Ovary (tissue), 9 donors: Measurements from ENCODE around the gene SF3A2. TPM values are rescaled to one million over a fixed set of nuclear protein-coding genes. Genes with fewer than 3 reads are reported as not detected.

ENCODE experiments used
- DNase-seq, 5 donors: peaks; one replicate each; pipeline ENCODE4 v3.0.0-alpha.2; 2019 to 2020
- H3K27ac ChIP-seq, 2 donors: fragments of 200-600 bp; one replicate each; pipeline versions ENCODE4 v1.5.1 to v1.8.0; 2019 to 2022
- H3K27me3 ChIP-seq: fragments of 200-600 bp; one replicate; pipeline ENCODE4 v1.8.0; 2022
- H3K36me3 ChIP-seq: fragments of 200-600 bp; sonication (generic); one replicate; pipeline ENCODE4 v1.5.1; 2019
- H3K4me1 ChIP-seq: one replicate; pipeline ENCODE4 v1.8.1; 2013; ENCODE audit warnings: mild to moderate bottlenecking, moderate library complexity; ENCODE audit not compliant: insufficient read depth
- H3K4me3 ChIP-seq: fragments of 200-600 bp; sonication (generic); one replicate; pipeline ENCODE4 v1.5.1; 2017
- H3K9me3 ChIP-seq, 2 donors: fragments of 200-600 bp in 1 of 2; sonication (generic) in 1 of 2; one replicate each; pipeline versions ENCODE4 v1.5.1 to v1.8.1; 2013 to 2019; ENCODE audit warnings: mild to moderate bottlenecking in 1 of 2, moderate library complexity in 1 of 2
- EP300 ChIP-seq: sonication (generic); formaldehyde crosslinking; IDR thresholded peaks from one replicate; pipeline ENCODE4 v1.6.1; 2017; ENCODE audit warnings: antibody characterized with exemption
- POLR2A ChIP-seq: fragments of 450-650 bp; IDR thresholded peaks from one replicate; pipeline ENCODE4 v1.6.1; 2017; ENCODE audit warnings: antibody characterized with exemption, mild to moderate bottlenecking, moderate library complexity
- WGBS, 3 donors: extraction: QIAGEN DNeasy Blood & Tissue Kit in 1 of 3; methylation state at CpG; one replicate each; pipeline versions ENCODE4 v1.1.5 to v1.1.7; 2013 to 2017; 5-methylcytosine and 5-hydroxymethylcytosine counted together
- intact Hi-C, 4 donors: fragments of 100-400 bp; cut with DNase I; formaldehyde crosslinking; loops; one replicate each; pipeline versions ENCODE4 v1.11.0 to v1.15.1; 2022 to 2023
- polyA plus RNA-seq, 2 donors: library from polyadenylated mRNA; stranded (reverse); fragments of 200-250 nt in 1 of 2; fragments of 350-450 nt in 1 of 2; fragmentation: Illumina TruSeq in 1 of 2; extraction: RNeasy Lipid Tissue Mini Kit (QIAGEN cat#74804) in 1 of 2; gene quantifications; one replicate each; pipeline ENCODE4 v1.2.3, GENCODE V29; 2013 to 2014
- total RNA-seq, 7 donors: library from RNA; depleted of rRNA in 2 of 7; stranded (reverse); fragments of >200 nt in 2 of 7; fragmentation: NEBNext Ultra II Directional in 3 of 7; extraction: Animal tissue kit (Norgen Biotek cat#: 25700) in 3 of 7; gene quantifications; one replicate each; pipeline versions ENCODE4 v1.1.0 to v1.2.4, GENCODE V29; 2016 to 2023
- TF ChIP-seq, protein P1 (sequence below), 3 donors: fragments of 450-650 bp in 2 of 3; fragments of 200-600 bp in 1 of 3; IDR thresholded peaks; one replicate each; pipeline versions ENCODE4 v1.5.1 to v1.8.0; 2016 to 2022; ENCODE audit warnings: antibody characterized with exemption in 3 of 3, mild to moderate bottlenecking in 1 of 3
- donor health status: DM: no; HTN: no; CAD: no; lungs with moderate emphysema.
- donor health status: DM: no; HTN: no; CAD: no.
- donor health status: Bipolar disorder and iron deficiency.
- donor health status: DM: yes; HTN: yes; CAD: no.
- donor health status: DM: no; HTN: no; CAD: no.
- donor health status: DM: yes; HTN: yes; CAD: no.

Gene SF3A2
- total and polyA plus RNA-seq, 9 donors: 13.7 to 137 (median 89.8) TPM

DNA sequence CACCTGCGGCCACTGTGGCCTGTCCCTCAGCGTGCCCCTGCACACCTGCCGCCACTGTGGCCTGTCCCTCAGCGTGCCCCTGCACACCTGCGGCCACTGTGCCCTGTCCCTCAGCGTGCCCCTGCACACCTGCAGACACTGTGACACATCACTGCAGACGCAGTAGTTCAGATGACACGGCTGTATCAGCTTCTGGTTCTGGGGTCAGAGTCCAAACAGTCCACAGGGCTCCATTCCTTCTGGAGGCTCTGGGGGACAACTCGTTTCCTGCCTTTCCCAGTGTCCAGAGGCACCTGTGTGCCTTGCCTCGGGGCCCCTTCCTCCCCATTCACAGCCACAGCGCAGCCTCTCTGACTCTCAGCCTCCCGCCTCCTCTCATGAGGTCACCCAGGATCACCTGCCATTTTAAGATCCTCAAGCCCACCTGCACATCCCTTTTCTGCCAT is 5.5 kb downstream of the SF3A2 start:
- intact Hi-C loops: loop anchor here in 1 of 4 donors (10.0 kb wide), 1 partner anchor 373 kb away; no protein-coding TSS in a partner anchor
- WGBS, 3 donors: 85 to 89% (median 88%) methylated on average over 12 of the region's 12 CpGs
- H3K9me3 ChIP-seq: no peaks in the 10 kb centered on the region
- H3K27me3 ChIP-seq: no peaks in the 10 kb centered on the region
- no peak for DNase-seq
- H3K36me3 ChIP-seq: no peaks in the 10 kb centered on the region
- H3K4me1 ChIP-seq: peaks cover 25% of the 10 kb centered on the region
- H3K27ac ChIP-seq: no peak overlapping the region
- TF ChIP-seq EP300 (no peak), POLR2A (no peak)
- TF ChIP-seq, protein P1, sequence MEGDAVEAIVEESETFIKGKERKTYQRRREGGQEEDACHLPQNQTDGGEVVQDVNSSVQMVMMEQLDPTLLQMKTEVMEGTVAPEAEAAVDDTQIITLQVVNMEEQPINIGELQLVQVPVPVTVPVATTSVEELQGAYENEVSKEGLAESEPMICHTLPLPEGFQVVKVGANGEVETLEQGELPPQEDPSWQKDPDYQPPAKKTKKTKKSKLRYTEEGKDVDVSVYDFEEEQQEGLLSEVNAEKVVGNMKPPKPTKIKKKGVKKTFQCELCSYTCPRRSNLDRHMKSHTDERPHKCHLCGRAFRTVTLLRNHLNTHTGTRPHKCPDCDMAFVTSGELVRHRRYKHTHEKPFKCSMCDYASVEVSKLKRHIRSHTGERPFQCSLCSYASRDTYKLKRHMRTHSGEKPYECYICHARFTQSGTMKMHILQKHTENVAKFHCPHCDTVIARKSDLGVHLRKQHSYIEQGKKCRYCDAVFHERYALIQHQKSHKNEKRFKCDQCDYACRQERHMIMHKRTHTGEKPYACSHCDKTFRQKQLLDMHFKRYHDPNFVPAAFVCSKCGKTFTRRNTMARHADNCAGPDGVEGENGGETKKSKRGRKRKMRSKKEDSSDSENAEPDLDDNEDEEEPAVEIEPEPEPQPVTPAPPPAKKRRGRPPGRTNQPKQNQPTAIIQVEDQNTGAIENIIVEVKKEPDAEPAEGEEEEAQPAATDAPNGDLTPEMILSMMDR (IDR thresholded peaks at IDR 0.05): no peak
- no peak overlapping the region for H3K4me3 ChIP-seq

DNA sequence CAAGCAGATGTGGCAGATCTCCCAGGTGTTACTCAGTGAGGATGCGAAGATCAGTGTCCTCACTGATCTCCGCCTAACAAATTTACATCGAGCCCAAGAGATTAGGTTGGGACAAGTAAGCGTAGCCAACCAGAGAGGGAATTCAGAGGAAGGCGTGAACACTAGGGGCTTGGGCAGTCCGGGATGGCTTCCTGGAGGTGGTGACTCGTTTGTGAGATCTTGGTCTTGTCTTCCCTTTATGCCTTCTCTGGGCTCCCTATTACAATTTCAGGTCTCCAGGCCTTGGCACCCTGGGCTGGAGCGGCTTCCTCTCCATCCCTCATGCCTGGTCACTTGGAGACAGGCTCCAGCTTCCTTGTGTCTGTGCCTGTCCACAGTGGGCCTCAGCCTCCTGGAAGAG is 6.2 kb downstream of the SF3A2 start:
- Histone ChIP-seq H3K27me3 (no peaks in the 10 kb centered on the region), H3K9me3 (no peaks in the 10 kb centered on the region), H3K36me3 (no peaks in the 10 kb centered on the region), H3K4me3 (no peak overlapping the region), H3K27ac (no peak overlapping the region), H3K4me1 (peaks cover 19% of the 10 kb centered on the region)
- 87 to 91% (median 89%) methylated on average over 8 of the region's 8 CpGs for WGBS, 3 donors
- intact Hi-C loops: loop anchor here in 1 of 4 donors (10.0 kb wide), 1 partner anchor 372 kb away; no protein-coding TSS in a partner anchor
- no peak for DNase-seq
- no peak for TF ChIP-seq EP300
- TF ChIP-seq POLR2A: no peak
- TF ChIP-seq, protein P1 (IDR thresholded peaks at IDR 0.05): no peak

DNA sequence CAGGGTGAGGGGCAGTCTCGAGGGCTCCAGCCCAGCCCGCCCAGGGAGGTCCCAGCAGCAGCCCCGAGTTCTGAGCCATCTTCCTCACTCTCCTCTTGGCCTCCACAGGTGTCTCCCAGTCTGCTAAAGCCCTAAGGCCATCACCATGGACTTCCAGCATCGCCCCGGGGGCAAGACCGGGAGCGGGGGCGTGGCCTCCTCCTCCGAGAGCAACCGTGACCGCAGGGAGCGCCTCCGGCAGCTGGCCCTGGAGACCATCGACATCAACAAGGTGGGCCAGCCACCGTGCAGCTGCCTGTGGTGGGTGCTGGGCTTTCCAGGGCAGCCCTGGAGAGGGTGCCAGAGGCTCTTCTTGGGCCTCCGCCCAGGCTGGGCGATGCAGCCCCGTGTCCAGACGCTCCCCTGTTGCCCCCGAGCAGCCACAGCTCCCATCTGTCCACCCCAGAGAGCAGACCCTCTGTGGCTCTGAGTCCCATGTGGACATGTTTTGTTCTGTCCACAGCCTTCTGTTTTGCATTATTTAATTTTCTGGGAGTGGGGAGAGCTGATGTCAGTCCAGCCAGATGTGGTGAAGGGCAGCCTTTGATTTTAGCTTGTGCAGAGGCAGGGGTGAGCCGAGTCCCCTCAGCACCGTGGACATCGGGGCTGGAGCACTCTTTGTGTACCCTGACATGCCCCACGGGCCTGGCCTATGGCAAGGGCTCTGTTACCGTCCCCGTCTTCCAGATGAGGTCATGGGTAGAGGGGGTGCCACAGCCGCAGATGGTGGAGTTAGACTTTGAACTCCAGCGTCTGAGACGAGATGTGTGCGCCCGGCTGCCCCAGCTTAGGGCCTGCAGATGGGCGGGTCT is 6.9 kb downstream of the SF3A2 start:
- intact Hi-C loops: loop anchor here in 1 of 4 donors (10.0 kb wide), 1 partner anchor 371 kb away; no protein-coding TSS in a partner anchor
- Histone ChIP-seq H3K9me3 (no peaks in the 10 kb centered on the region), H3K27me3 (no peaks in the 10 kb centered on the region), H3K4me1 (peaks cover 14% of the 10 kb centered on the region), H3K36me3 (no peaks in the 10 kb centered on the region), H3K4me3 (no peak overlapping the region), H3K27ac (no peak overlapping the region)
- TF ChIP-seq, protein P1 (IDR thresholded peaks at IDR 0.05): no peak
- TF ChIP-seq POLR2A (no peak), EP300 (no peak)
- 74 to 81% (median 80%) methylated on average over 20 to 32 of the region's 32 CpGs for WGBS, 3 donors
- no peak for DNase-seq

DNA sequence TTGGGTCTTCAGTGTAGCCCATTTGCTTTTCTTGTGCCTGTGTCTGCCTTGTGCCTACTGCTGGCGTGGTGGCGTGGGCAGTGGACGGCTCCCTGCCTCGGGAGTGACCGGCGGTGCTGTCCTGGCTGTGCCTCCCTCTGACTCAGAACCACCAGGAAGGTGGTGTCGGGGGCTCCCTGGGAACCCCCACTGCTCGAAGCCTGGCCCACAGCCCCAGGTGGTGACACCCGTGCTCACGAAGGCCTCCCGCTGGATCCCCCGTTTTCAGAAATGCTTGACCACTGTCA is 7.4 kb downstream of the SF3A2 start:
- no peak for TF ChIP-seq EP300
- TF ChIP-seq POLR2A: no peak
- TF ChIP-seq, protein P1 (IDR thresholded peaks at IDR 0.05): no peak
- Histone ChIP-seq H3K4me3 (no peak overlapping the region), H3K9me3 (no peaks in the 10 kb centered on the region), H3K36me3 (no peaks in the 10 kb centered on the region), H3K4me1 (peaks cover 14% of the 10 kb centered on the region), H3K27me3 (no peaks in the 10 kb centered on the region), H3K27ac (no peak overlapping the region)
- 86 to 90% (median 89%) methylated on average over 12 of the region's 12 CpGs for WGBS, 3 donors
- DNase-seq: no peak
- intact Hi-C loops: loop anchor here in 1 of 4 donors (10.0 kb wide), 1 partner anchor 371 kb away; no protein-coding TSS in a partner anchor
